Measurements from ENCODE around the gene ZDHHC22. TPM values are rescaled to one million over a fixed set of nuclear protein-coding genes. Genes with fewer than 3 reads are reported as not detected.

Gene ZDHHC22
- total and polyA plus RNA-seq, 2 experiments from 2014 or later, result 17.6 to 32.1 TPM

DNA sequence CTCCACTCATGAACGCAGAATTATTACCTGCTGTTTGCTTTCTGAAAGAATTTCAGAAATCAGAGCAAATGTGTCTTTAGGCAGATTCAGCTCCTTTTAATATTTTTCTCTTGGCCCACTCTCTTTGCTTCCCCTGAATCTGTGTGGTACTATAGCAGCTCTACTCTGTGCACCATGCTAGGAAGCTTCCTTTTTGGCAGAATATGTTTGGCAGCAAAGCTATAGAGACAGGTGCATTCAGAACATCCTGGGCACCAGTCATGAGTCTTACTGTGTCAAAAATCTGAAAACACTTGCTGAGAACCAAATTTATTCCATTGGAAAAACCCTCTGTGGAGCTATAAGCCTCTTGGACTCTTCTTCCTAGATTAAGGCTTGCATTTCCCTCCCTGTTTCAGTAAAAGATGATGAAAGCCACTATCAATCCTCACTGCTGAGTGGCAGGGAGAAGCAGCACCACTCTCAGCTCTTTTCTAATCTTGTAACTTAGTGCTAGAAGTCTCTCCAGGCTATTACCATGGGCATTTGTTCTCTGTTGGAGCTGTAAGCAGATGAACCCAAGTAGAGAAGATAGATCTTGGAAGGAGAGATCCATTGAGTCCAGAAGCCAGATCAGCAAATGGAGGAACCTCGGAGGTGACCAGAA is 25.3 kb downstream of the ZDHHC22 start:
- no peak overlapping the region for H3K4me3 ChIP-seq
- H3K27me3 Mint-ChIP-seq (ENCODE audit: insufficient read depth, low read depth, poor library complexity), result peaks cover 8% of the 10 kb centered on the region
- TF ChIP-seq, protein P1, sequence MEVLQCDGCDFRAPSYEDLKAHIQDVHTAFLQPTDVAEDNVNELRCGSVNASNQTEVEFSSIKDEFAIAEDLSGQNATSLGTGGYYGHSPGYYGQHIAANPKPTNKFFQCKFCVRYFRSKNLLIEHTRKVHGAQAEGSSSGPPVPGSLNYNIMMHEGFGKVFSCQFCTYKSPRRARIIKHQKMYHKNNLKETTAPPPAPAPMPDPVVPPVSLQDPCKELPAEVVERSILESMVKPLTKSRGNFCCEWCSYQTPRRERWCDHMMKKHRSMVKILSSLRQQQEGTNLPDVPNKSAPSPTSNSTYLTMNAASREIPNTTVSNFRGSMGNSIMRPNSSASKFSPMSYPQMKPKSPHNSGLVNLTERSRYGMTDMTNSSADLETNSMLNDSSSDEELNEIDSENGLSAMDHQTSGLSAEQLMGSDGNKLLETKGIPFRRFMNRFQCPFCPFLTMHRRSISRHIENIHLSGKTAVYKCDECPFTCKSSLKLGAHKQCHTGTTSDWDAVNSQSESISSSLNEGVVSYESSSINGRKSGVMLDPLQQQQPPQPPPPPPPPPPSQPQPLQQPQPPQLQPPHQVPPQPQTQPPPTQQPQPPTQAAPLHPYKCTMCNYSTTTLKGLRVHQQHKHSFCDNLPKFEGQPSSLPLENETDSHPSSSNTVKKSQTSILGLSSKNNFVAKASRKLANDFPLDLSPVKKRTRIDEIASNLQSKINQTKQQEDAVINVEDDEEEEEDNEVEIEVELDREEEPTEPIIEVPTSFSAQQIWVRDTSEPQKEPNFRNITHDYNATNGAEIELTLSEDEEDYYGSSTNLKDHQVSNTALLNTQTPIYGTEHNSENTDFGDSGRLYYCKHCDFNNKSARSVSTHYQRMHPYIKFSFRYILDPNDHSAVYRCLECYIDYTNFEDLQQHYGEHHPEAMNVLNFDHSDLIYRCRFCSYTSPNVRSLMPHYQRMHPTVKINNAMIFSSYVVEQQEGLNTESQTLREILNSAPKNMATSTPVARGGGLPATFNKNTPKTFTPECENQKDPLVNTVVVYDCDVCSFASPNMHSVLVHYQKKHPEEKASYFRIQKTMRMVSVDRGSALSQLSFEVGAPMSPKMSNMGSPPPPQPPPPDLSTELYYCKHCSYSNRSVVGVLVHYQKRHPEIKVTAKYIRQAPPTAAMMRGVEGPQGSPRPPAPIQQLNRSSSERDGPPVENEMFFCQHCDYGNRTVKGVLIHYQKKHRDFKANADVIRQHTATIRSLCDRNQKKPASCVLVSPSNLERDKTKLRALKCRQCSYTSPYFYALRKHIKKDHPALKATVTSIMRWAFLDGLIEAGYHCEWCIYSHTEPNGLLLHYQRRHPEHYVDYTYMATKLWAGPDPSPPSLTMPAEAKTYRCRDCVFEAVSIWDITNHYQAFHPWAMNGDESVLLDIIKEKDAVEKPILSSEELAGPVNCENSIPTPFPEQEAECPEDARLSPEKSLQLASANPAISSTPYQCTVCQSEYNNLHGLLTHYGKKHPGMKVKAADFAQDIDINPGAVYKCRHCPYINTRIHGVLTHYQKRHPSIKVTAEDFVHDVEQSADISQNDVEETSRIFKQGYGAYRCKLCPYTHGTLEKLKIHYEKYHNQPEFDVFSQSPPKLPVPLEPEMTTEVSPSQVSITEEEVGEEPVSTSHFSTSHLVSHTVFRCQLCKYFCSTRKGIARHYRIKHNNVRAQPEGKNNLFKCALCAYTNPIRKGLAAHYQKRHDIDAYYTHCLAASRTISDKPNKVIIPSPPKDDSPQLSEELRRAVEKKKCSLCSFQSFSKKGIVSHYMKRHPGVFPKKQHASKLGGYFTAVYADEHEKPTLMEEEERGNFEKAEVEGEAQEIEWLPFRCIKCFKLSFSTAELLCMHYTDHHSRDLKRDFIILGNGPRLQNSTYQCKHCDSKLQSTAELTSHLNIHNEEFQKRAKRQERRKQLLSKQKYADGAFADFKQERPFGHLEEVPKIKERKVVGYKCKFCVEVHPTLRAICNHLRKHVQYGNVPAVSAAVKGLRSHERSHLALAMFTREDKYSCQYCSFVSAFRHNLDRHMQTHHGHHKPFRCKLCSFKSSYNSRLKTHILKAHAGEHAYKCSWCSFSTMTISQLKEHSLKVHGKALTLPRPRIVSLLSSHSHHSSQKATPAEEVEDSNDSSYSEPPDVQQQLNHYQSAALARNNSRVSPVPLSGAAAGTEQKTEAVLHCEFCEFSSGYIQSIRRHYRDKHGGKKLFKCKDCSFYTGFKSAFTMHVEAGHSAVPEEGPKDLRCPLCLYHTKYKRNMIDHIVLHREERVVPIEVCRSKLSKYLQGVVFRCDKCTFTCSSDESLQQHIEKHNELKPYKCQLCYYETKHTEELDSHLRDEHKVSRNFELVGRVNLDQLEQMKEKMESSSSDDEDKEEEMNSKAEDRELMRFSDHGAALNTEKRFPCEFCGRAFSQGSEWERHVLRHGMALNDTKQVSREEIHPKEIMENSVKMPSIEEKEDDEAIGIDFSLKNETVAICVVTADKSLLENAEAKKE (CRISPR knock-in tag; IDR thresholded peaks at IDR 0.05), result no peak
- ATAC-seq (no peak), DNase-seq (ENCODE audit: low spot score) (no peak)
- H3K36me3 ChIP-seq (ENCODE audit: insufficient read depth), result peaks cover 19% of the 10 kb centered on the region
- H3K27ac Mint-ChIP-seq, result no peak overlapping the region
- H3F3A ChIP-seq (replicated peaks; ENCODE audit: low read depth), result peaks cover 18% of the 10 kb centered on the region
- H3K36me3 Mint-ChIP-seq (ENCODE audit: low read depth), result peaks cover 33% of the 10 kb centered on the region
- H3K27ac ChIP-seq (ENCODE audit: low read depth), result peak overlapping the region; percentile 60; the same call in 1 of the 2 replicates
- no peak overlapping the region for H2AFZ ChIP-seq
- no peaks in the 10 kb centered on the region for H3K9me2 ChIP-seq (ENCODE audit: insufficient read depth)
- no peak overlapping the region for H3K4me2 ChIP-seq
- no peaks in the 10 kb centered on the region for H3K9me3 Mint-ChIP-seq
- H4K20me1 ChIP-seq (replicated peaks; ENCODE audit: insufficient read depth), result no peaks in the 10 kb centered on the region; the same call in 1 of the 2 replicates
- no peaks in the 10 kb centered on the region for H3K27me3 ChIP-seq (ENCODE audit: insufficient read depth)
- peaks cover 35% of the 10 kb centered on the region for H3K4me1 Mint-ChIP-seq
- H3K4me3 Mint-ChIP-seq, result no peak overlapping the region
- peaks cover 28% of the 10 kb centered on the region for H3K4me1 ChIP-seq (ENCODE audit: insufficient read depth)
- no peaks in the 10 kb centered on the region; the same call in 1 of the 2 replicates for H3K79me2 ChIP-seq (replicated peaks; ENCODE audit: insufficient read depth)

DNA sequence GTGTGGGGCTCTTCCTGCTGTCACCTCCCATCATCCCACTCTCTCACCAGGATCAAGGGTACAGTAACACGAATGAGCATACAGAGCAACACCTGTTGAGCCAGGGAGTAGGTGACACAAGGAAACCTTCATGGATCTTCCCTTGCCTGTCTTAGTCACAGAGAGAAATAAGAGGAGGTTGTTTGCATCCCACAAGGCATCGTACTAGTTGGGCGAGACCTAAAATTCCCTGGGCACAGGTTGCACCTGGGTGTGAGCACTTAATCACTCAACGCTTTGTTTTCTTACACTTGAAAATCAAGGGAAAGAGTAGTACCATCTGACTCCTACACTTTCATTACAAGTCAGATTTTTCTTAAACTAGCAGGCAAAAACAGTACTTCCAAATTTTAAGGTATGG is 27.0 kb downstream of the ZDHHC22 start:
- peaks cover 36% of the 10 kb centered on the region for H3K4me1 Mint-ChIP-seq
- H3K27ac ChIP-seq (ENCODE audit: low read depth), result no peak overlapping the region
- no peaks in the 10 kb centered on the region for H3K27me3 ChIP-seq (ENCODE audit: insufficient read depth)
- TF ChIP-seq, protein P1 (CRISPR knock-in tag; IDR thresholded peaks at IDR 0.05), result no peak
- TF ChIP-seq POLR2AphosphoS5 (IDR thresholded peaks at IDR 0.05; ENCODE audit: low read depth) (no peak), NANOG (IDR thresholded peaks at IDR 0.05; ENCODE audit: borderline replicate concordance) (no peak)

More for the DNA sequence above, 27.0 kb downstream of the ZDHHC22 start:
- H3K36me3 Mint-ChIP-seq (ENCODE audit: low read depth), result peaks cover 33% of the 10 kb centered on the region
- Histone ChIP-seq H3K4me3 (no peak overlapping the region), H3F3A (replicated peaks; ENCODE audit: low read depth) (peaks cover 11% of the 10 kb centered on the region; the same call in 1 of the 2 replicates), H3K36me3 (ENCODE audit: insufficient read depth) (peaks cover 19% of the 10 kb centered on the region), H3K9me2 (ENCODE audit: insufficient read depth) (no peaks in the 10 kb centered on the region), H3K4me2 (no peak overlapping the region), H2AFZ (no peak overlapping the region), H4K20me1 (replicated peaks; ENCODE audit: insufficient read depth) (no peaks in the 10 kb centered on the region; the same call in 1 of the 2 replicates), H3K79me2 (replicated peaks; ENCODE audit: insufficient read depth) (no peaks in the 10 kb centered on the region; the same call in 1 of the 2 replicates), H3K4me1 (ENCODE audit: insufficient read depth) (peaks cover 24% of the 10 kb centered on the region)
- H3K27me3 Mint-ChIP-seq (ENCODE audit: insufficient read depth, low read depth, poor library complexity), result peaks cover 2% of the 10 kb centered on the region
- peak overlapping the region; percentile 47; the same call in 1 of the 2 replicates for H3K27ac Mint-ChIP-seq
- H3K9me3 Mint-ChIP-seq, result no peaks in the 10 kb centered on the region
- ATAC-seq (no peak), DNase-seq (ENCODE audit: low spot score) (no peak)
- H3K4me3 Mint-ChIP-seq, result no peak overlapping the region
